ENCODE results near the gene STARD3NL.

The STARD3NL gene

DNA sequence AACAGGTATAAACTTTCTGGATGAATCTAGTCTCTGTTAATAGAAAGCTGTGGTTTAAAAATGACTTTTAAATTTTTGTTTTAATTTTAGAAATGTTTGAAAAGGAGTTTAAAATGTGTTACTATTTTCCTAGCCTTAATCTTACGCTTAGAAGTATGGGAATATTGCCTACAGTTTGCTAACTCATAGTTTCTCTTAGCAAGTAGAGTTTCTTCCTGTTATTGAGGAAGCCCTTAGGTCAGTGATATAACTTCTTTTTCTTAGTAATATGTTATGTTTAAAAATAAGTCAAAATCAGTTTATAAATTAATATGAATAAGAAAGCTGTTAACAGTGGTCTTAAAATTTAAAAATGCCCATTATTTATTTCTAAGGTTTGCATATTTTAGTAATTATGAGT lies 3.1 kb downstream of the STARD3NL start:
- H3K9me3 ChIP-seq (ENCODE audit: control insufficient read depth, insufficient read depth, low read depth, low read length), result no peaks in the 10 kb centered on the region
- peaks cover 9% of the 10 kb centered on the region; the same call in 1 of the 2 replicates for H3K4me1 ChIP-seq (ENCODE audit: control insufficient read depth, insufficient read depth, low read length)
- H3K4me3 ChIP-seq (ENCODE audit: low read depth, low read length), result no peak overlapping the region
- POLR2A ChIA-PET, result no interaction called here
- CTCF ChIA-PET, result interaction anchor here (3.8 kb wide), 1 partner anchor 34 kb away, joined by 23 read pairs; no protein-coding TSS in a partner anchor
- peaks cover 0 to 7% of the 10 kb centered on the region in 2 experiments; a peak in 1 of 3 replicates for H3K36me3 ChIP-seq (ENCODE audit: control insufficient read depth in 2 of 2, insufficient read depth in 1 of 2, low read length in 2 of 2)
- TF ChIP-seq, protein P1, sequence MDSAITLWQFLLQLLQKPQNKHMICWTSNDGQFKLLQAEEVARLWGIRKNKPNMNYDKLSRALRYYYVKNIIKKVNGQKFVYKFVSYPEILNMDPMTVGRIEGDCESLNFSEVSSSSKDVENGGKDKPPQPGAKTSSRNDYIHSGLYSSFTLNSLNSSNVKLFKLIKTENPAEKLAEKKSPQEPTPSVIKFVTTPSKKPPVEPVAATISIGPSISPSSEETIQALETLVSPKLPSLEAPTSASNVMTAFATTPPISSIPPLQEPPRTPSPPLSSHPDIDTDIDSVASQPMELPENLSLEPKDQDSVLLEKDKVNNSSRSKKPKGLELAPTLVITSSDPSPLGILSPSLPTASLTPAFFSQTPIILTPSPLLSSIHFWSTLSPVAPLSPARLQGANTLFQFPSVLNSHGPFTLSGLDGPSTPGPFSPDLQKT (IDR thresholded peaks at IDR 0.05; ENCODE audit: borderline replicate concordance, low read depth, low read length), result no peak
- TF ChIP-seq, protein P2, sequence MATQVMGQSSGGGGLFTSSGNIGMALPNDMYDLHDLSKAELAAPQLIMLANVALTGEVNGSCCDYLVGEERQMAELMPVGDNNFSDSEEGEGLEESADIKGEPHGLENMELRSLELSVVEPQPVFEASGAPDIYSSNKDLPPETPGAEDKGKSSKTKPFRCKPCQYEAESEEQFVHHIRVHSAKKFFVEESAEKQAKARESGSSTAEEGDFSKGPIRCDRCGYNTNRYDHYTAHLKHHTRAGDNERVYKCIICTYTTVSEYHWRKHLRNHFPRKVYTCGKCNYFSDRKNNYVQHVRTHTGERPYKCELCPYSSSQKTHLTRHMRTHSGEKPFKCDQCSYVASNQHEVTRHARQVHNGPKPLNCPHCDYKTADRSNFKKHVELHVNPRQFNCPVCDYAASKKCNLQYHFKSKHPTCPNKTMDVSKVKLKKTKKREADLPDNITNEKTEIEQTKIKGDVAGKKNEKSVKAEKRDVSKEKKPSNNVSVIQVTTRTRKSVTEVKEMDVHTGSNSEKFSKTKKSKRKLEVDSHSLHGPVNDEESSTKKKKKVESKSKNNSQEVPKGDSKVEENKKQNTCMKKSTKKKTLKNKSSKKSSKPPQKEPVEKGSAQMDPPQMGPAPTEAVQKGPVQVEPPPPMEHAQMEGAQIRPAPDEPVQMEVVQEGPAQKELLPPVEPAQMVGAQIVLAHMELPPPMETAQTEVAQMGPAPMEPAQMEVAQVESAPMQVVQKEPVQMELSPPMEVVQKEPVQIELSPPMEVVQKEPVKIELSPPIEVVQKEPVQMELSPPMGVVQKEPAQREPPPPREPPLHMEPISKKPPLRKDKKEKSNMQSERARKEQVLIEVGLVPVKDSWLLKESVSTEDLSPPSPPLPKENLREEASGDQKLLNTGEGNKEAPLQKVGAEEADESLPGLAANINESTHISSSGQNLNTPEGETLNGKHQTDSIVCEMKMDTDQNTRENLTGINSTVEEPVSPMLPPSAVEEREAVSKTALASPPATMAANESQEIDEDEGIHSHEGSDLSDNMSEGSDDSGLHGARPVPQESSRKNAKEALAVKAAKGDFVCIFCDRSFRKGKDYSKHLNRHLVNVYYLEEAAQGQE (tag by site-specific recombination; IDR thresholded peaks at IDR 0.05), result no peak
- TF ChIP-seq ZNF155 (tag by site-specific recombination; IDR thresholded peaks at IDR 0.05), result no peak
- TF ChIP-seq, protein P3, sequence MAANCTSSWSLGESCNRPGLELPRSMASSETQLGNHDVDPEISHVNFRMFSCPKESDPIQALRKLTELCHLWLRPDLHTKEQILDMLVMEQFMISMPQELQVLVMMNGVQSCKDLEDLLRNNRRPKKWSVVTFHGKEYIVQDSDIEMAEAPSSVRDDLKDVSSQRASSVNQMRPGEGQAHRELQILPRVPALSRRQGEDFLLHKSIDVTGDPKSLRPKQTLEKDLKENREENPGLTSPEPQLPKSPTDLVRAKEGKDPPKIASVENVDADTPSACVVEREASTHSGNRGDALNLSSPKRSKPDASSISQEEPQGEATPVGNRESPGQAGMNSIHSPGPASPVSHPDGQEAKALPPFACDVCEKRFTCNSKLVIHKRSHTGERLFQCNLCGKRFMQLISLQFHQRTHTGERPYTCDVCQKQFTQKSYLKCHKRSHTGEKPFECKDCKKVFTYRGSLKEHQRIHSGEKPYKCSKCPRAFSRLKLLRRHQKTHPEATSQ (tag by site-specific recombination; IDR thresholded peaks at IDR 0.05), result no peak
- TF ChIP-seq ZNF416 (tag by site-specific recombination; IDR thresholded peaks at IDR 0.05), result no peak
- no peak for TF ChIP-seq INSM2 (tag by site-specific recombination; IDR thresholded peaks at IDR 0.05)
- TF ChIP-seq ZNF792 (tag by site-specific recombination; IDR thresholded peaks at IDR 0.05), result no peak
- TF ChIP-seq, protein P4, sequence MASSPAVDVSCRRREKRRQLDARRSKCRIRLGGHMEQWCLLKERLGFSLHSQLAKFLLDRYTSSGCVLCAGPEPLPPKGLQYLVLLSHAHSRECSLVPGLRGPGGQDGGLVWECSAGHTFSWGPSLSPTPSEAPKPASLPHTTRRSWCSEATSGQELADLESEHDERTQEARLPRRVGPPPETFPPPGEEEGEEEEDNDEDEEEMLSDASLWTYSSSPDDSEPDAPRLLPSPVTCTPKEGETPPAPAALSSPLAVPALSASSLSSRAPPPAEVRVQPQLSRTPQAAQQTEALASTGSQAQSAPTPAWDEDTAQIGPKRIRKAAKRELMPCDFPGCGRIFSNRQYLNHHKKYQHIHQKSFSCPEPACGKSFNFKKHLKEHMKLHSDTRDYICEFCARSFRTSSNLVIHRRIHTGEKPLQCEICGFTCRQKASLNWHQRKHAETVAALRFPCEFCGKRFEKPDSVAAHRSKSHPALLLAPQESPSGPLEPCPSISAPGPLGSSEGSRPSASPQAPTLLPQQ (tag by site-specific recombination; IDR thresholded peaks at IDR 0.05), result no peak
- TF ChIP-seq, protein P5, sequence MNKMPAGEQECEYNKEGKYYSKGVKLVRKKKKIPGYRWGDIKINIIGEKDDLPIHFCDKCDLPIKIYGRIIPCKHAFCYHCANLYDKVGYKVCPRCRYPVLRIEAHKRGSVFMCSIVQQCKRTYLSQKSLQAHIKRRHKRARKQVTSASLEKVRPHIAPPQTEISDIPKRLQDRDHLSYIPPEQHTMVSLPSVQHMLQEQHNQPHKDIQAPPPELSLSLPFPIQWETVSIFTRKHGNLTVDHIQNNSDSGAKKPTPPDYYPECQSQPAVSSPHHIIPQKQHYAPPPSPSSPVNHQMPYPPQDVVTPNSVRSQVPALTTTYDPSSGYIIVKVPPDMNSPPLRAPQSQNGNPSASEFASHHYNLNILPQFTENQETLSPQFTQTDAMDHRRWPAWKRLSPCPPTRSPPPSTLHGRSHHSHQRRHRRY (tag by site-specific recombination; IDR thresholded peaks at IDR 0.05), result no peak
- no peak for TF ChIP-seq ZNF350 (tag by site-specific recombination; IDR thresholded peaks at IDR 0.05)
- TF ChIP-seq, protein P6, sequence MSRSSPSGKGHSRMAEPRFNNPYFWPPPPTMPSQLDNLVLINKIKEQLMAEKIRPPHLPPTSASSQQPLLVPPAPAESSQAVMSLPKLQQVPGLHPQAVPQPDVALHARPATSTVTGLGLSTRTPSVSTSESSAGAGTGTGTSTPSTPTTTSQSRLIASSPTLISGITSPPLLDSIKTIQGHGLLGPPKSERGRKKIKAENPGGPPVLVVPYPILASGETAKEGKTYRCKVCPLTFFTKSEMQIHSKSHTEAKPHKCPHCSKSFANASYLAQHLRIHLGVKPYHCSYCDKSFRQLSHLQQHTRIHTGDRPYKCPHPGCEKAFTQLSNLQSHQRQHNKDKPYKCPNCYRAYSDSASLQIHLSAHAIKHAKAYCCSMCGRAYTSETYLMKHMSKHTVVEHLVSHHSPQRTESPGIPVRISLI (tag by site-specific recombination; IDR thresholded peaks at IDR 0.05), result no peak
- no peak for TF ChIP-seq GFI1B (tag by site-specific recombination; IDR thresholded peaks at IDR 0.05)
- no peak for TF ChIP-seq ZNF394 (tag by site-specific recombination; IDR thresholded peaks at IDR 0.05; ENCODE audit: borderline replicate concordance)
- TF ChIP-seq ZNF366 (tag by site-specific recombination; conservative IDR thresholded peaks at IDR 0.05), result no peak
- TF ChIP-seq, protein P7, sequence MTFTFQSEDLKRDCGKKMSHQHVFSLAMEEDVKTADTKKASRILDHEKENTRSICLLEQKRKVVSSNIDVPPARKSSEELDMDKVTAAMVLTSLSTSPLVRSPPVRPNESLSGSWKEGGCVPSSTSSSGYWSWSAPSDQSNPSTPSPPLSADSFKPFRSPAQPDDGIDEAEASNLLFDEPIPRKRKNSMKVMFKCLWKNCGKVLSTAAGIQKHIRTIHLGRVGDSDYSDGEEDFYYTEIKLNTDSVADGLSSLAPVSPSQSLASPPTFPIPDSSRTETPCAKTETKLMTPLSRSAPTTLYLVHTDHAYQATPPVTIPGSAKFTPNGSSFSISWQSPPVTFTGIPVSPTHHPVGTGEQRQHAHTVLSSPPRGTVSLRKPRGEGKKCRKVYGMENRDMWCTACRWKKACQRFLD (tag by site-specific recombination; IDR thresholded peaks at IDR 0.05), result no peak
- H3K27ac ChIP-seq (ENCODE audit: extremely low read depth, low read depth, low read length), result no peak overlapping the region

Measured in HEK293 (cell line).